SW480 (cell line): ENCODE results near the gene MYO1B.
"Not testable (repeated sequence)": the region's sequence is repeated elsewhere in the genome, so short reads cannot be mapped to it uniquely, and the experiment has no call there.

ENCODE experiments used
- DNase-seq: peaks from one replicate; pipeline ENCODE4 v3.0.0-alpha.2; 2016; ENCODE audit warnings: low spot score

The MYO1B gene

DNA sequence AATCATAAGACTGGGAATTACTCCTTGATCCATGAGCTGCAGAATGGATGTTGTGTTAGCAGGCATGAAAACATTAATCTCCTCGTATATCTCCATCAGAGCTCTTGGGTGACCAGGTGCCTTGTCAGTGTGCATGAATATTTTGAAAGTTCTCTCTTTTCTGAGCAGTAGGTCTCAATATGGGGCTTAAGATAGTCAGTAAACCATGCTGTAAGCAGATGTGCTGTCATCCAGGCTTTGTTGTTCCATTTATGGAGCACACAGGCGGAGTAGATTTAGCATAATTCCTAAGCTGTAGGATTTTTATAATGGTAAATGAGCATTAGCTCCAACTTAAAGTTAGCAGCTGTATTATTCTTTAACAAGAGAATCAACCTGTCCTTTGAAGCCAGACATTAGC is 160.3 kb downstream of the MYO1B start:
- DNase-seq: no peak

DNA sequence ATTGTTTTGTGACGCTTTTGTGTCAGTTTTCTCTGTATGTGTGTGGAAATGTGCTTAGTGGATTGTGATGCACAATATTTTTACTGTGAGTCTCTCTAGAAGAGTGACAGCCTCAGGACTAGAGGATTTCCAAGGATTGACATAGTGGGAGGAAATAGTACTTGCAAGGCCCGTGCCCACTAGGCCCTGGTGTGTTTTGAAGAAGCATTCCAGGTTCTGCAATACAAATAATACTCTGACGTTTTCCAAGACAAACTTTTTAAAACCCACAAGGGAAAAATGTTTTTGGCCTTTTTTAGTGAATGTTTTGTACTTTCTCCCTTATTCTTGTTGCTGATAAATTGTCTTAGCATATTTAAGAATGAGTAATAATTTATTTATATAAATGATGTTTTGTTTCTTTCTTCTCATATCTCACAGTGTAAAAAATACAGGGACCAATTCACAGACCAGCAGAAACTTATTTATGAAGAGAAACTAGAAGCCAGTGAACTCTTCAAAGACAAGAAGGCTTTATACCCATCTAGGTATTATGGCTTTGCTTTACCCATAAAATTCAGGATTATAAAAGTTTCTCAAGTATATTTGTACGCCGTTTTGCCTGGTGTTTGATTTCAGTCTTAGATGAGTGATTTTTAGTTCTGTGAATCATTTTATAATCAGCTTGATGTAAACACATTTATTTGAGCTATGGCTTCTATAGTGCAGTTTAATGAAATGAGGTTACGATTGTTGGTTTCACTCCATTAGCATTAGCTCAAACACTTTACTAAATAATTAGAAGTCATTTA is 165.6 kb downstream of the MYO1B start:
- no peak for DNase-seq

DNA sequence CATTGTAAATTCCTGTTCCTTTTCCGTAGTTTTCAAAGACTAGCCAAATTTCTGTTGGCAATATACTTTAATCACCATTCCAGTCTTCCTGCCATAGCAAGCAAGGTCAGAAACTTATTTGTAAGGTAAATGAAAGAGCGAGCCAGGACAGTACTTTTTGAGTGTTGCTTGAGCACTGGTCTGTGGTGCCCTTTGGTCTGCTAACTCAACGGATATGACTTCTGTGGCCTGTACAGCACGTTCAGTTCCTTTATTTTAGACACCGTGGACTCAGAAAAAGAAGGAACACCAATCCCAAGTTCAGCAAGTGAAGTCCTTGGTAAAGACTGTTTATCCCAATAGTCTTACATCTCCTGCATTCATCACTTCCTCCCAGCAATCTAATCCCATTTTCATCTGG is 166.3 kb downstream of the MYO1B start:
- DNase-seq: no peak

DNA sequence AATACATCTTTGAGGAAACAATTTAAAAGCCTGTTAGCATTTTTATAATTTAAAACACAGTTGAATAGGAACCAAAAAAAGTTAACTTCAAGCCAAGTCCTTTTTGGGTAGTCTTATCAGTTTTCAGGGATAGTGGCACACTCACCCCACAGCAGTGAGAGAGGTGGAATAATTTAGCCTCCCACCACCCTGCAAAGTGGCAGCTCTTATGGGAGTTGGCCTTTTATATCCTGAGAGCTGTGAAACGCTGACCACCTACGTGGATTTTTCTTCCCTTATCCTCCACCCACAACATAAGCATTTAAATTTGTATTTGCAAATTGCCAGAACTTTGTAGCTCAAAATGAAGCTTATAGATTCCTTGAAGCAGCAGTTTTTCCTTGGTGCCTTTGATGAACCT is 167.1 kb downstream of the MYO1B start:
- DNase-seq: no peak

DNA sequence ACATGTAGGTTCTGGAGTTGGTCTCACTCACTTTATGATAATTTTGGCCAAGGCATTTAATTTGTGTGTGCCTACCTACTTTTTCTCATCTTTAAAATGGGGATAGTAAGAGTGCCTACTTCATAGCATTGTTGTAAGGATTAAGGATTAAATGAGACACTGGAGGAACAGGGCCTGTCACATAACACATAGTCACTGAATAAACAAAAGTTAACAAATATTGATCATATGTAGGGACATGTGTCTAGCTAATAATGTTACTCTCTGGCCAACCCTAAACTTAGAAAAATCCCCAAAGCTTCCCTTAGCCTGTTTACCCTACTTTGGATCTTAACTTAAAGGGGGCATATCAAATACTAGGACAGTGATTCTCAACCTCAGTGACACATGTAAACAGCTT is 169.9 kb downstream of the MYO1B start:
- DNase-seq: no peak

DNA sequence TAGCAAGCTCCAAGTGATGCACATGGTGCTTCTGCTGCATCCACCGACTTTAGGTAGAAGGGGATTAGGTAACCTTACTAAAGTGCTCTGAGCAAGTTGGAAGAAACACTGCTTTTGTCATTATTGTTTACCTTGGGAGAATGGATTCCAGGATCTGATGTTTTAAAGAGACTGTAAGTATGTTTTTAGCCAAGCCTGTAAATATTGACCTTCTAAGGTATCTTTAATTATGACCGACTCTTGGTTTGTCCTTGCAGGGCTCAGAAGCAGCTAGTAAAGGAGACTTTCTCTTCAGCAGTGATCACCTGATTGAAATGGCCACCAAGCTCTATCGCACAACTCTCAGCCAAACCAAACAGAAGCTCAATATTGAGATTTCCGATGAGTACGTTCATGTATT is 170.7 kb downstream of the MYO1B start:
- no peak for DNase-seq

DNA sequence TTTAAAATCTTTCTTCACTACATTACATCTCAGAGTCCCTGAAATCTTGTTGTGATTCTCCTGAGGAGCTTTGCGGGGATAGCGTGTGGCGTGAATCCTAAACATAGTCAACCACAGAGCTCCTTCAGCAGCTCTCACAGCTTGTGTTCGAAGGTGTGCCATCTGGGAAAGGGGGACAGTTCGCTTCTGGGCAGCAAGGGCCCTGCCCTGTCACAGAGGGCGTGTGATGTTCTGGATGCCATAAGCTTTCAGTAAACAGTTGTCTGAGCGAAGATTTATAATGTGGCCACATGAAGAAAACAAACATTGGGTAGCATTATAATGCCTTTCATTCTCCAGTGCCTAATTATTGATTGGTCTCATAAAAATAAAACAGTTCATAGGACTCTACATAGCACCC is 172.5 kb downstream of the MYO1B start:
- no peak for DNase-seq

DNA sequence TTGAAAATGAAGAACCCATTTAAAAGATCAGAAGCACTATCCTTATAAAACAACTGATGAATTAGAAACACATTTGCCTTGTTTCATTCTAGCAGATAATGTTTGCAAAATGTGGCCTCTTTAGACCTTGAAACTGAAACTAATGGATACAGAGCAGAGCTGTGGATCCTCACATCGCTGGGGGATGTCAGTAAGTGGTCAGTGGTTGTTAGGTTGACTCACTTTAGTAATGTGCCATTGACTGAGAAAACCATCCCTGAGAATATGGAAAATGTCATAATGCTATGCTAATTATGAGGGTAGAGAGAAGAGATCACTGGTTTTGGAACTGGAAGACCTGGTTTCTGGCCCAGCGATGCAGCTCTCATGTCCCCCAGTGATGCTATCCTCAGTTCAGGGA is 176.7 kb downstream of the MYO1B start:
- no peak for DNase-seq

DNA sequence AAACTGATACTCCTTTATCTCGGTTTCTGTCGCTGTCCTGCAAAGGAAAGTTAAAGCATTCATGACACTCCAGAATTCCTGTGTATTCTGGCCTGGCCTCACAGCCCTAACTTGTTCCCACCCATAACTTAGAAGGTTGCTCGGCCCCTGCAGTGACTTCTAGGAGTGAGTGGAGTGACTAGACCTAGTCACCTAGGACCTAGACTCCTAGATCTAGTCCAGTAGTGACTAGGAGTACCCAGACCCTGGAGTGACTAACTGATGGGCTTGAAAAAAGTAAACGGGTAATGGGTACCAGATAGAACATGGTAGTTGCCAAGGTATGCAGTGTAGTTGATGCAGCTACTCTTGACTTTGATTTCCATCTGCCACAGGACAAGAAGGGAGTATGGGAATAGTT is 181.8 kb downstream of the MYO1B start:
- no peak for DNase-seq

DNA sequence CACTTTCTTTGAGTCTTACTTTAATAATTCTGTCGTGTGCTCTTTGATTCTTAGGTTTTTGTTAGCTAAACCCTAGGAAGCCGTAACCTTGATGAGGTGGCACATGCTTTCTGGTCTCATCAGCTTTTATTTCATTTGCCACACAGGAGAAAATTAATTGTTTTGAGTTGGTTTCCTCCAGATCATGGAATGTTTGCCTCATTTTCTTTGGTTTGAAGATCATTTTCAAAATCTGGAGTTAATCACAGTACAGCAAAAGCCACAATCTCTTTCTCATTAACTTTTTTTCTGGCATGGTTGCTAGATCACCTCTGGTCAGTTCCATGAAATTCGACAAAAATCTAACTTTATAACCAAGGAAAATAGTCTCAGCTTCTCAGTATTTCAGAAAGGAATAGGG is 182.9 kb downstream of the MYO1B start:
- no peak for DNase-seq

DNA sequence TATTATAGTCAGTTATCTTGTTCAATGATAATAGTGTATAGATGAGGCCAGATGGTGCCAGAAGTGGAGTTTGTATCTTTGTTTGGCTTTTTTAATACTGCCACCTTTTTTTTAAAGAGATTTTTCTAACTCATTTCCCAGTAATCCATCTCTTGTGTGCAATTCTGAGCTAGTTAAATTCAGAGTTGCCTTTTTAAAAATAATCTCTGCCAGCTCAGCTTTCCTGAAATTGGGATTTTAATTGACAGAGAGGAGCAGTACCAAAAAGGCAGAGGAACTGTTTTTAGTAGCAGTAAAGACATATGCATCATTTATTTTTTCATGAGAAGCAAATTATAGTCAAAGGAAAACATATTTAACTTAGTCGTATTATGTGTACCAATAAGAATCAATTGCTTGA is 185.3 kb downstream of the MYO1B start:
- DNase-seq: no peak

DNA sequence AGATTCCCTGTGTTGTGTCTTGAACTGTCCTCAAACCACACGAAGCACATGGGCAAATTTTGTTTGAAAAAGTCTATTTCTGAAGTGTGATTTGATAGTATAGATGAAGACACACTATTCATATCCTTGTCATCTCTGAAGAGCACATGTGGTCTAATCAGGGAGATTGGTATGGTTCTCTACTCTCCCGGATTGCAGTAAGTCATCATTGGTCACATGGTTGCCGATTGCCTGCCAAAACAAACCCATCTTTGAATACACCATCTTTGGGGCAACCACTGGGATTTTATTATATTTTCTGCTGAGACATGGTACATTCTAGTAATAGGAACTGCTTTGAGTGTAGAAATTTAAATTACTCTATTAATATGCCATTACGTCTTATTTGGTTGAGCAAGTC is 186.9 kb downstream of the MYO1B start:
- DNase-seq: no peak

DNA sequence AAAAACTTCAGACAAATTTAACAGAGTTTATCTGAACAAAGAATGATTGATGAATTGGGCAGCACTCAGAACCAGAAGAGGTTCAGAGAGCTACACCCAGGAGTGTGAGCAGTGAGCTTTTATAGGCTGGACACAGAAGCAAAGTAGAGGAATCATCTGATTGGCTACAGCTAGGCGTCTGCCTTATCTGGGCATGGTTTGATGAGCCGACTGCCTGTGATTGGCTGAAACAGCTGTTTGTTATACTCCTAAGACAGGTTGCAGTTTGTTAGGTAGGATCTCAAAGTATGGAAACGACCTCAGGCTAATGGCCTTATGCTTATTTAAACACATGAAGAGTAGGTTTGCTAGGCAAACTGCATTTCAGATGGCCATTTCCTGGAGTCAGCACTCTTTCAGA is 188.9 kb downstream of the MYO1B start:
- no peak for DNase-seq

DNA sequence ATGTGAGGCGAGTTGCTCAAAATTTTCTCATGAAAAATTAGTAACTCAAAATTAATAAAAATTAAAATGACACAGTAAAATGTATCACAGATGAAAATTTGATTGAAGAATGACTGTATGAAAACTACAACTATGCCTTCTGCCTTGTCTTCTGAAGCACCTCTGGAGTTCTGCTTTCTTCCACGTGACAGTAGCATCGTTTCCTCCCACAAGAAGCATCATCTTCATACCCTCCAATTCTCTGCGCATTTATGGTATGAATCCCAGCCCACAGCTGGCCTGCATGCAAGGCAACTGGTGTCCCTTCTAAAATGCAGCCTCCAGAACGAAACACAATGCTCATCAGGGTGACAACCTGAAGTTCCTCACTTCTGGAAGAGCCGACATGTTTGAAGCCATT is 189.9 kb downstream of the MYO1B start:
- DNase-seq: no peak

DNA sequence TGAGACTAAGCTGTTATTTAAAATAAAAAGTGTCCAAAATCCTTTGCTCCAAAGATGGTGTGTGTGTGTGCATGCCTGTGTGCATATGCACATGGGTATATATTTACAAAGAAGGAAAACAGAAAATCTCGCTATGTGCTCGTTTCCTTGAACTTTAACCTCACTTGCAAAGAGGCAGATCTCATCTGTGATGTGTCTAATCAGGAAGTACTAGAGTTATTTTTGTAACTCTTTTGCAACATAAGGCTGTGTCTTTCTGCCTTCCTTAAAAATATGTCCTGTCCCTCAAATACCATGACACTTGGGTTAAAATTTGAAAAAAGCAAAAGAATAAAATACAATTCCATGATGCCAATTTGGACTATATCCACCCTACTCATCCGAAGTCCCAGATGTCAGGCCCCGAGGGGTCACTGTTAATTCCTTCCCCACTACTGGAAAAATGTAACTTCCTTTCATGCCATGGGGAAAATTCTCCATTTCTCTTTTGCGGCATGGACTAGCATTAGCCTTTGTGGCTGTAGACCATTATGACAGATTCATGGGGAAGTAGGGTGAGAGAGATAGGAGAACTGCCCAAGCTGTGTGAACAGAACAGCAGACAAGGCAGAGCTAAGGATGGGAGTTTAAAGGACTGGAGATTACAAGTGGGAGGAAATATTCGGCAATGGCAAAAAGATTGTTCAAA is 191.3 kb downstream of the MYO1B start:
- DNase-seq: no peak

DNA sequence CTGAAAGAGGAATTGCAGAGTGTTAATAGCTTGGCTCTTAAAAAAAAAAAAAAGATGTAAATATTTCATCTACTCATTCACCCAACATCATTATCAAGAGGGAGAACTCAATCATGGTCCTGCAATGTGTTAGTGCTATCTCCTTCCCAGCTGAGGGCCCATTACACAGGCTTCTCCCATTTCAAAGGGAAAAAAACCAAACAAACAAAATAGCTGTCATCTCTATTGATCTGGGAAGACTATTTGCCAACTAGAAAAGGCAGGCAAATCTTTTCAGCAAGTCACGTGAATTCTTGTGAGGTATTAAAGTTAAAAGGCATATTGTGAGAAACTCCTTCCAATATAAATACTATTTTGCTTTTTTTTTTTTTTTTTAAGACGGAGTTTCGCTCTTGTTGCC is 194.3 kb downstream of the MYO1B start:
- no peak for DNase-seq

DNA sequence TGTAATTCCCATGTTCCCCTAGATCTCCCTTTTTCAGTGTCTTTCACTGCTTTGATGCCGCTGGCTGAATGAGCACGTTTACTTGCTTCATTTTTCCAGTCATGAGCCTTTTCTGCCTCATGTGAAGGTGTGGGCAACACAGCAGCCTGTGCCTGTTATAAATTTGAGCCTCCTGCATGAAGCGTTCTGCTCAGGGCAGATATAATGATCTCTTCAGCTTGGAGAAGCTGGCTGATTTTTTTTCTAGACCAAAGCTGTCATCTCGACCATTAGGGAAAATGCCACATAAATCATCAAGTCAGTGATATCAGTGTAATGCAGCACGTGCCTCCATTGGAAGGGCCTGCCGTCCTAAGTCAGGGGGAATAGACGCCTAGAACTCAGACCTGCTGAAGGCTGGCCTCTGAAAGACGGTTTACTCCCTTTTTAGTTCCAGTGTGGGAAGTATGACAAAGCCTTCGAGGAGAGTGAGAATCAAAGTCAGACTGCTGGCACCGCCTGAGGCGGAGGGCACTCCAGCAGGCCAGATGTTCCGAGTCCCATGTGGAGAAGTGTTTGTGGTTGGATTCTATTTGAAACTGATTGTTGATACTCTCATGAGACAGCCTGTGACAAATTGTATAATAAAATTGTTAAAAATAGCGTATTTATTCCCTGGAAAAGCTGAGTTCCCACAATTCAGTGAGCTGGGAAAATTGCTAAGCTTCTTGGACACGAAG is 196.5 kb downstream of the MYO1B start:
- DNase-seq: no peak

DNA sequence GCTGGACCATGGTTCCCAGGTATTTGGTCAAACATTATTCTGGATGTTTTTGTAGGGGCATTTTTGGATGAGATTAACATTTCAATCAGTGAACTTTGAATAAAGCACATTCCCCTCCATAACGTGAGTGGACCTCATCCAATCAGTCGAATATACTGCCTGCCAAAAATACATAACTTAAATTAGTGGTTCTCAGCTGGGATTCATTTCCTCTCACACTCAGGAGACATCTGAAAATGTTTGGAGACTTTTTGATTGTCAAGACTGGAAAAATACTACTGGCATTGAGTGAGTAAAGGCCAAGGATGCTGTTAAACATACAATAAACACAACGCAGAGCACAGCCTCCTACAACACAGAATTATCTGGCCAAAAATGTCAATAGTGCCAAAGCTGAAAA is 198.2 kb downstream of the MYO1B start:
- no peak for DNase-seq

DNA sequence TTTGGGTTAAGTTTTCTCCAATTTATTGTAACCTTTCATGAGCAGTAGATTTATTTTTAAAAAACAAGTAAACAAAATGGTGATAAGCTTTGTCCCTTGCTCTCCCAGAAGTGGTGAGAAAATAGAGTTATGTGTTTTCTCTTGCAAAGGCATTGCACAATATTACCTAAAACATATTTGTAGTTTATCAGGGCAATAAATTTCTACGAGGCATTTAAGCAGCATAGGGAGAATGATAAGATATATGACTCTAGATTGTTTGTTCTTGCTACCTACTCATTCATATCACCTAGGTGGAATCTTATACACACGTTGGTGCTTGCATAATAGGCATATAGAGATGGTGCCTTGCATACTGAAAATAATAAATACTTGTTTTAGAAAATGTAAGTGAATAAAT is 201.7 kb downstream of the MYO1B start:
- DNase-seq: no peak

DNA sequence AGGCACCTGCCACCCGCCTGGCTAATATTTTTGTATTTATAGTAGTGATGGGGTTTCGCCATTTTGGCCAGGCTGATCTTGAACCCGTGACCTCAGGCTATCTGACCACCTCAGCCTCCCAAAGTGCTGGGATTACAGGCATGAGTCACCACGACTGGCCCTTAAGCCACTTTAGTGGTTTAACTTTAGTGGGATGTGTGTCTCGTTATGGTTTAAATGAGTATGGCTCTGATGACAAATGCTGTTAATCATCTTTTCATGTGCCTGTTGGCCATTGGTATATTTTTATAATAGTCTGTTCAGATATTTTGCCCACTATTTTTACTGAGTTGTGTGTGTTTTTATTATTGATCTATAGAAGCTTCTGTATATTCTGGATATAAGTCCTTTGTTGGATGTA is 205.9 kb downstream of the MYO1B start:
- DNase-seq: no peak

DNA sequence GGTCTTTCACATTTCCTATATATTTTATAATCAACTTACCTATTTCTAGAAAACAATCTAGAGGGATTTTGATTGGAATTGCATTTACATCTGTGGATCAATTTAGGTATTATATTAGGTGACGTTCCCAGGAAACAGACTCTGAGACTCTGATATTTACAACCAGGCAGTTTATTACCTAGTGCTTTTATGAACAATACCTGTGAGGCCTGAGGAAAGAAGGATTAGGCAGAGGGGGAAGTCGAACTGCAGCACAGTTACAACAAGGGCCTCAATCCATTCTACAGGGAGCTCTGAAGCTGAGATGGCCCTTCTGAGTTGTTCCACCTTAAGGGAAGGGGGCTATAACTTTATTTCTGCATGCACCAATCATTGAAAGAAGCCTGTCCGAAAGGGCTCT is 206.9 kb downstream of the MYO1B start:
- DNase-seq: no peak

DNA sequence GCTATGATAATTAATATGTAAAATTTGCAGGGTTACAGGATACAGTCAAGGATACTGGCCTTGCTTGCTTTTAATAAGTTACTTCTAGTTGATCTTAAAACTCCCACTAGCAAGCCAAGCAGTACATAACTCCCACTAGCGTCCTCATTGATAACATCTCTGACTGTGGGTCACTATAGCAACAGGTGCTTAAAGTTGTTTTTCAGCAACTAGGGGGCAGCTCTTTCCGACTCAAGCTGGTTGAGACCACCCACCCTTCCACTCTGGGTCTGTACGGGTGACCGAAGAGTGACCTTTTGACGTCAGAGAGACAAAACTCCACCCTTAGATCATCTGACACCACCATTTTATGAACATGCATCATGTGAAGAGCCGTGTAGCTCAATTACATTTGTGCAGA is 208.6 kb downstream of the MYO1B start:
- DNase-seq: no peak

DNA sequence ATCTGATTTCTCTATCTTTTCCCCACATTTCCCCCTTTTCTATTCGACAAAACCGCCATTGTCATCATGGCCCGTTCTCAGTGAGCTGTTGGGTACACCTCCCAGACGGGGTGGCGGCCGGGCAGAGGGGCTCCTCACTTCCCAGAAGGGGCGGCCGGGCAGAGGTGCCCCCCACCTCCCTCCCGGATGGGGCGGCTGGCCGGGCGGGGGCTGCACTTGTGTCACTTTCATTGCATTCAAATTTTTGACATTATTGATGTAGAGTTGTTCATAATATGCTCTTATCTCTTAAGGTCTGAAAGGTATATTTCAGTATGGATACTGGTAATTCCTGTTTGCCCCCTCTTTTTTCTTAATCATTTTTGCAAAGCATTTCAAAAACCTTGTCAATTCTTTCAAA is 211.3 kb downstream of the MYO1B start:
- DNase-seq: not testable (repeated sequence)
